ENCODE results near the gene FMO5.

The FMO5 gene

GRCh38 chr1:147156642-147157041 lies 68.5 kb downstream of the FMO5 start:
- no peak for DNase-seq (ENCODE audit: low read depth, low spot score)

GRCh38 chr1:147152772-147153171 lies 72.4 kb downstream of the FMO5 start:
- no peak for DNase-seq (ENCODE audit: low read depth, low spot score)

- DNase-seq (ENCODE audit: low read depth, low spot score) = no peak
Measured at GRCh38 chr1:147151244-147151643, 73.9 kb downstream of the FMO5 start.

GRCh38 chr1:147142886-147143285 lies 82.3 kb downstream of the FMO5 start:
- DNase-seq (ENCODE audit: low read depth, low spot score) = no peak
